ENCODE results near the gene WASHC2C. TPM values are rescaled to one million over a fixed set of nuclear protein-coding genes. Genes with fewer than 3 reads are reported as not detected.
A peak's percentile ranks its signal among the peaks of the same experiment; 100 is the strongest.
"Not testable (repeated sequence)": the region's sequence is repeated elsewhere in the genome, so short reads cannot be mapped to it uniquely, and the experiment has no call there.

WASHC2C gene
- total RNA-seq (10 to 100 TPM; 39.0 to 57.2 TPM), polyA plus RNA-seq (10 to 100 TPM; 10.4 to 30.0 TPM)
- long read RNA-seq, donor 1, partial matches to known transcripts: 39 of 59 reads
- long read RNA-seq, donor 1, other reads (novel, unspliced or antisense): 17 of 59 reads
- long read RNA-seq, donor 2, full-length matches to known transcripts: 14 of 46 reads
- long read RNA-seq, donor 2, partial matches to known transcripts: 11 of 46 reads
- long read RNA-seq, donor 2, other reads (novel, unspliced or antisense): 21 of 46 reads

GRCh38 chr10:45726703-45727420, at the start of gene WASHC2C:
Gene WASHC2C, plus strand, starts transcription at chr10:45727266. Its CDS starts 52 bp downstream, at chr10:45727318.
- H3K9me3 ChIP-seq (ENCODE audit: control insufficient read depth, low read length); intact Hi-C loops (cut with DNase I); H3K36me3 ChIP-seq (ENCODE audit: control insufficient read depth in 1 of 2, insufficient read depth in 2 of 2, low read length in 1 of 2); H3K27me3 ChIP-seq (ENCODE audit: control insufficient read depth in 1 of 2, insufficient read depth in 2 of 2, low read length in 1 of 2); H3K4me1 ChIP-seq (ENCODE audit: control insufficient read depth in 1 of 2, insufficient read depth in 2 of 2, low read length in 2 of 2): not testable (repeated sequence)
- H3K4me3 ChIP-seq (ENCODE audit: low read length in 2 of 2): peak within 1 kb of the TSS; percentile 44 to 51
- H3K27ac ChIP-seq (ENCODE audit: low read depth in 1 of 2, low read length in 2 of 2): peak within 1 kb of the TSS in 1 of 2 donors; percentile 48
- peak; percentile 95 to 97 for DNase-seq
- ATAC-seq (ENCODE audit: low FRiP score): peak; percentile 98
- WGBS, 2 donors: 0 to 1% methylated on average over 38 to 49 of the region's 49 CpGs

GRCh38 chr10:45678467-45678866, 48.6 kb upstream of the WASHC2C start:
- H3K27me3 ChIP-seq (ENCODE audit: control insufficient read depth in 1 of 2, insufficient read depth in 2 of 2, low read length in 1 of 2); DNase-seq; H3K36me3 ChIP-seq (ENCODE audit: control insufficient read depth in 1 of 2, insufficient read depth in 2 of 2, low read length in 1 of 2); H3K9me3 ChIP-seq (ENCODE audit: control insufficient read depth, low read length); H3K27ac ChIP-seq (ENCODE audit: low read depth in 1 of 2, low read length in 2 of 2); intact Hi-C loops (cut with DNase I); ATAC-seq (ENCODE audit: low FRiP score); H3K4me1 ChIP-seq (ENCODE audit: control insufficient read depth in 1 of 2, insufficient read depth in 2 of 2, low read length in 2 of 2); H3K4me3 ChIP-seq (ENCODE audit: low read length in 2 of 2): not testable (repeated sequence)
- 85 to 87% methylated on average over 10 to 13 of the region's 14 CpGs for WGBS, 2 donors

GRCh38 chr10:45710200-45710796, 16.8 kb upstream of the WASHC2C start:
- H3K27ac ChIP-seq (ENCODE audit: low read depth in 1 of 2, low read length in 2 of 2); H3K27me3 ChIP-seq (ENCODE audit: control insufficient read depth in 1 of 2, insufficient read depth in 2 of 2, low read length in 1 of 2); intact Hi-C loops (cut with DNase I); H3K4me3 ChIP-seq (ENCODE audit: low read length in 2 of 2); H3K4me1 ChIP-seq (ENCODE audit: control insufficient read depth in 1 of 2, insufficient read depth in 2 of 2, low read length in 2 of 2); H3K36me3 ChIP-seq (ENCODE audit: control insufficient read depth in 1 of 2, insufficient read depth in 2 of 2, low read length in 1 of 2); DNase-seq; H3K9me3 ChIP-seq (ENCODE audit: control insufficient read depth, low read length); ATAC-seq (ENCODE audit: low FRiP score): not testable (repeated sequence)
- 37 to 41% methylated on average over 2 of the region's 3 CpGs for WGBS, 2 donors

GRCh38 chr10:45711223-45711622, 15.8 kb upstream of the WASHC2C start:
- DNase-seq; H3K27me3 ChIP-seq (ENCODE audit: control insufficient read depth in 1 of 2, insufficient read depth in 2 of 2, low read length in 1 of 2); H3K36me3 ChIP-seq (ENCODE audit: control insufficient read depth in 1 of 2, insufficient read depth in 2 of 2, low read length in 1 of 2); intact Hi-C loops (cut with DNase I); H3K9me3 ChIP-seq (ENCODE audit: control insufficient read depth, low read length); H3K4me3 ChIP-seq (ENCODE audit: low read length in 2 of 2); H3K27ac ChIP-seq (ENCODE audit: low read depth in 1 of 2, low read length in 2 of 2); H3K4me1 ChIP-seq (ENCODE audit: control insufficient read depth in 1 of 2, insufficient read depth in 2 of 2, low read length in 2 of 2); ATAC-seq (ENCODE audit: low FRiP score): not testable (repeated sequence)
- 71 to 81% methylated on average over 2 to 3 of the region's 5 CpGs for WGBS, 2 donors

- H3K27me3 ChIP-seq (ENCODE audit: control insufficient read depth in 1 of 2, insufficient read depth in 2 of 2, low read length in 1 of 2); ATAC-seq (ENCODE audit: low FRiP score); H3K36me3 ChIP-seq (ENCODE audit: control insufficient read depth in 1 of 2, insufficient read depth in 2 of 2, low read length in 1 of 2); H3K4me3 ChIP-seq (ENCODE audit: low read length in 2 of 2); DNase-seq; H3K9me3 ChIP-seq (ENCODE audit: control insufficient read depth, low read length); H3K4me1 ChIP-seq (ENCODE audit: control insufficient read depth in 1 of 2, insufficient read depth in 2 of 2, low read length in 2 of 2); intact Hi-C loops (cut with DNase I); H3K27ac ChIP-seq (ENCODE audit: low read depth in 1 of 2, low read length in 2 of 2): not testable (repeated sequence)
- WGBS, 2 donors: 63 to 67% methylated on average over 3 of the region's 3 CpGs
Observed at GRCh38 chr10:45717053-45717452, 10.0 kb upstream of the WASHC2C start.

- intact Hi-C loops (cut with DNase I); H3K9me3 ChIP-seq (ENCODE audit: control insufficient read depth, low read length); H3K27ac ChIP-seq (ENCODE audit: low read depth in 1 of 2, low read length in 2 of 2); H3K36me3 ChIP-seq (ENCODE audit: control insufficient read depth in 1 of 2, insufficient read depth in 2 of 2, low read length in 1 of 2); H3K4me1 ChIP-seq (ENCODE audit: control insufficient read depth in 1 of 2, insufficient read depth in 2 of 2, low read length in 2 of 2); DNase-seq; H3K27me3 ChIP-seq (ENCODE audit: control insufficient read depth in 1 of 2, insufficient read depth in 2 of 2, low read length in 1 of 2); ATAC-seq (ENCODE audit: low FRiP score); H3K4me3 ChIP-seq (ENCODE audit: low read length in 2 of 2): not testable (repeated sequence)
- WGBS, 2 donors: 63 to 72% methylated on average over 1 of the region's 1 CpG
Observed at GRCh38 chr10:45717642-45718041, 9.4 kb upstream of the WASHC2C start.

GRCh38 chr10:45721503-45721902, 5.6 kb upstream of the WASHC2C start:
- H3K27ac ChIP-seq (ENCODE audit: low read depth in 1 of 2, low read length in 2 of 2); DNase-seq; H3K4me3 ChIP-seq (ENCODE audit: low read length in 2 of 2); H3K27me3 ChIP-seq (ENCODE audit: control insufficient read depth in 1 of 2, insufficient read depth in 2 of 2, low read length in 1 of 2); intact Hi-C loops (cut with DNase I); ATAC-seq (ENCODE audit: low FRiP score); H3K36me3 ChIP-seq (ENCODE audit: control insufficient read depth in 1 of 2, insufficient read depth in 2 of 2, low read length in 1 of 2); H3K9me3 ChIP-seq (ENCODE audit: control insufficient read depth, low read length); H3K4me1 ChIP-seq (ENCODE audit: control insufficient read depth in 1 of 2, insufficient read depth in 2 of 2, low read length in 2 of 2): not testable (repeated sequence)
- WGBS, 2 donors: 56 to 64% methylated on average over 8 to 10 of the region's 10 CpGs

GRCh38 chr10:45723851-45724250, 3.2 kb upstream of the WASHC2C start:
- WGBS, 2 donors: 88% methylated on average over 11 of the region's 11 CpGs
- ATAC-seq (ENCODE audit: low FRiP score); H3K36me3 ChIP-seq (ENCODE audit: control insufficient read depth in 1 of 2, insufficient read depth in 2 of 2, low read length in 1 of 2); H3K27me3 ChIP-seq (ENCODE audit: control insufficient read depth in 1 of 2, insufficient read depth in 2 of 2, low read length in 1 of 2); intact Hi-C loops (cut with DNase I); H3K9me3 ChIP-seq (ENCODE audit: control insufficient read depth, low read length); H3K4me3 ChIP-seq (ENCODE audit: low read length in 2 of 2); H3K27ac ChIP-seq (ENCODE audit: low read depth in 1 of 2, low read length in 2 of 2); H3K4me1 ChIP-seq (ENCODE audit: control insufficient read depth in 1 of 2, insufficient read depth in 2 of 2, low read length in 2 of 2); DNase-seq: not testable (repeated sequence)
